HCT116 (cell line): ENCODE measurements around the gene NEUROD6. TPM values are rescaled to one million over a fixed set of nuclear protein-coding genes. Genes with fewer than 3 reads are reported as not detected.

Source experiments
- ATAC-seq: fragments of 200-7000 bp; cut with Tn5 transposase; 2 replicates; pipeline ENCODE4 v1.9.1; 2020; ENCODE audit warnings: mild to moderate bottlenecking, moderate library complexity
- BruUV-seq: library from RNA; stranded (reverse); fragments of 400-500 nt; replicated peaks from 2 replicates; lab custom pipeline; 2021; lab: Mats Ljungman, UMichigan
- CTCF ChIA-PET: fragments of 300-600 bp; sonication (Branson Sonifier 250); formaldehyde crosslinking; loops from one replicate; lab custom pipeline; 2021; ENCODE audit warnings: antibody characterized with exemption; lab: Charles Lee
- POLR2A ChIA-PET: fragments of 300-600, 350-600 bp; sonication (Branson Sonifier 250); formaldehyde crosslinking; loops from one replicate; lab custom pipeline; 2021; ENCODE audit warnings: antibody characterized with exemption; lab: Charles Lee
- RAD21 ChIA-PET, 2 experiments: fragments of 300-600 bp; sonication (Branson Sonifier 250); formaldehyde crosslinking; loops; one replicate each; lab custom pipeline; 2023; ENCODE audit warnings: low total read pairs in 2 of 2; ENCODE audit not compliant: uncharacterized antibody in 2 of 2, unreplicated experiment in 2 of 2, low non-redundant PET in 1 of 2; lab: Charles Lee
- DNase-seq: peaks from one replicate; pipeline ENCODE4 v3.0.0-alpha.2; 2010; ENCODE audit warnings: low read depth, low spot score
- H2AFZ ChIP-seq: fragments of 200-600 bp; shearing (Covaris generic), sonication (generic); 2 replicates; pipeline ENCODE4 v1.6.1; 2017; ENCODE audit warnings: low read depth, mixed run types, mixed read lengths, antibody characterized with exemption, low read length; ENCODE audit not compliant: poor library complexity, severe bottlenecking
- H3K27ac ChIP-seq: 2 replicates; pipeline ENCODE4 v1.5.1; 2012; ENCODE audit warnings: low read depth, low read length
- H3K27me3 ChIP-seq: fragments of 200-600 bp; sonication (generic); 2 replicates; pipeline ENCODE4 v1.6.1; 2016; ENCODE audit warnings: mixed run types, low read length, mixed read lengths; ENCODE audit not compliant: insufficient read depth
- H3K36me3 ChIP-seq, 2 experiments: fragments of 200-500 bp in 1 of 2; fragments of 200-600 bp in 1 of 2; sonication (Bioruptor generic) in 1 of 2; sonication (generic) in 1 of 2; 2 replicates each; pipeline versions ENCODE4 v1.5.1 to v1.6.1; 2014 to 2016; ENCODE audit warnings: low read length in 2 of 2, inconsistent platforms in 1 of 2, mixed read lengths in 1 of 2, mixed run types in 1 of 2; ENCODE audit not compliant: insufficient read depth in 2 of 2, control insufficient read depth in 1 of 2
- H3K4me1 ChIP-seq, 2 experiments: fragments of 200-600 bp in 1 of 2; sonication (generic) in 1 of 2; 2 replicates each; pipeline versions ENCODE4 v1.5.1 to v1.6.1; 2012 to 2017; ENCODE audit warnings: low read length in 2 of 2, inconsistent platforms in 1 of 2, mild to moderate bottlenecking in 1 of 2, mixed read lengths in 1 of 2, mixed run types in 1 of 2, moderate library complexity in 1 of 2; ENCODE audit not compliant: insufficient read depth in 2 of 2, control insufficient read depth in 1 of 2
- H3K4me2 ChIP-seq: fragments of 200-600 bp; sonication (generic); 2 replicates; pipeline ENCODE4 v1.6.1; 2017; ENCODE audit warnings: mixed run types, low read length, mixed read lengths
- H3K4me3 ChIP-seq, 2 experiments: fragments of 200-600 bp in 1 of 2; sonication (generic) in 1 of 2; replicated peaks in 1 of 2; 2 replicates each; pipeline ENCODE4 v1.5.1; 2011 to 2016; ENCODE audit warnings: low read length in 2 of 2, control low read depth in 1 of 2, low read depth in 1 of 2, mild to moderate bottlenecking in 1 of 2, mixed read lengths in 1 of 2, mixed run types in 1 of 2
- H3K79me2 ChIP-seq: fragments of 200-600 bp; sonication (generic); 2 replicates; pipeline ENCODE4 v1.6.1; 2017; ENCODE audit warnings: mild to moderate bottlenecking, mixed run types, low read length, moderate library complexity, mixed read lengths; ENCODE audit not compliant: insufficient read depth
- H3K9ac ChIP-seq: fragments of 200-600 bp; sonication (generic); 2 replicates; pipeline ENCODE4 v1.6.1; 2016; ENCODE audit warnings: low read length, mixed read lengths
- H3K9me2 ChIP-seq: fragments of 200-600 bp; sonication (generic), shearing (Covaris generic); 2 replicates; pipeline ENCODE4 v1.6.1; 2017; ENCODE audit warnings: mixed run types, mild to moderate bottlenecking, moderate library complexity; ENCODE audit not compliant: insufficient read depth
- H3K9me3 ChIP-seq, 2 experiments: fragments of 200-500 bp in 1 of 2; fragments of 200-600 bp in 1 of 2; sonication (Bioruptor generic) in 1 of 2; sonication (generic) in 1 of 2; 2 replicates each; pipeline ENCODE4 v1.6.1; 2014 to 2017; ENCODE audit warnings: low read length in 2 of 2, mixed read lengths in 2 of 2, inconsistent platforms in 1 of 2, low read depth in 1 of 2, mild to moderate bottlenecking in 1 of 2, mixed run types in 1 of 2, moderate library complexity in 1 of 2; ENCODE audit not compliant: control insufficient read depth in 1 of 2, insufficient read depth in 1 of 2
- H4K20me1 ChIP-seq: fragments of 200-600 bp; sonication (generic), shearing (Covaris generic); 2 replicates; pipeline ENCODE4 v1.6.1; 2017; ENCODE audit warnings: mixed run types, mild to moderate bottlenecking, moderate library complexity; ENCODE audit not compliant: insufficient read depth
- CEBPB ChIP-seq: IDR thresholded peaks from 2 replicates; pipeline ENCODE4 v1.6.1; 2012; ENCODE audit warnings: low read depth
- EGR1 ChIP-seq: IDR thresholded peaks from 2 replicates; pipeline ENCODE4 v1.6.1; 2012; ENCODE audit warnings: low read depth
- ELF1 ChIP-seq: IDR thresholded peaks from 2 replicates; pipeline ENCODE4 v1.6.1; 2012; ENCODE audit warnings: low read depth, borderline replicate concordance
- EZH2 ChIP-seq: fragments of 200-600 bp; sonication (generic); IDR thresholded peaks from 2 replicates; pipeline ENCODE4 v1.6.1; 2017; ENCODE audit warnings: antibody characterized with exemption, mixed run types
- EZH2phosphoT487 ChIP-seq: fragments of 200-600 bp; IDR thresholded peaks from 2 replicates; pipeline ENCODE4 v1.6.1; 2018; ENCODE audit warnings: antibody characterized with exemption, borderline replicate concordance
- FOSL1 ChIP-seq: IDR thresholded peaks from 2 replicates; pipeline ENCODE4 v1.6.1; 2012; ENCODE audit warnings: low read depth
- RAD21 ChIP-seq: IDR thresholded peaks from 2 replicates; pipeline ENCODE4 v1.6.1; 2012; ENCODE audit warnings: low read depth, mild to moderate bottlenecking
- SIN3A ChIP-seq: IDR thresholded peaks from 2 replicates; pipeline ENCODE4 v1.6.1; 2012; ENCODE audit warnings: low read depth
- SP1 ChIP-seq: IDR thresholded peaks from 2 replicates; pipeline ENCODE4 v1.6.1; 2012; ENCODE audit warnings: low read depth
- SRF ChIP-seq: IDR thresholded peaks from 2 replicates; pipeline ENCODE4 v1.6.1; 2012; ENCODE audit warnings: low read depth
- TCF7L2 ChIP-seq: IDR thresholded peaks from 2 replicates; pipeline ENCODE4 v1.7.0; 2011; ENCODE audit warnings: borderline replicate concordance, inconsistent platforms; ENCODE audit not compliant: insufficient read depth, insufficient read length; ENCODE audit errors: extremely low read depth
- ZFX ChIP-seq: fragments of 450-650 bp; IDR thresholded peaks from 2 replicates; pipeline ENCODE4 v1.6.1; 2017
- ZNF274 ChIP-seq: fragments of 200-500 bp; sonication (Bioruptor generic); IDR thresholded peaks from 2 replicates; pipeline ENCODE4 v1.6.1; 2014; ENCODE audit warnings: mild to moderate bottlenecking, low read depth, low read length, inconsistent platforms
- intact Hi-C: fragments of 100-400 bp; cut with micrococcal nuclease; formaldehyde crosslinking; loops from 2 replicates; pipeline ENCODE4 v1.10.0; 2022
- total RNA-seq: library from RNA; stranded (reverse); gene quantifications from one replicate; pipeline ENCODE4 v1.2.1, GENCODE V29; 2021; ENCODE audit not compliant: unreplicated experiment
- TF ChIP-seq, protein P1 (sequence below): IDR thresholded peaks from 2 replicates; pipeline ENCODE4 v1.6.1; 2012; ENCODE audit warnings: low read depth
- TF ChIP-seq, protein P2 (sequence below), 3 experiments: fragments of 200-600 bp in 1 of 3; sonication (generic) in 1 of 3; IDR thresholded peaks in 2 of 3; conservative IDR thresholded peaks in 1 of 3; 2 replicates each; pipeline ENCODE4 v1.5.1; 2012 to 2017; ENCODE audit warnings: low read depth in 2 of 3, low read length in 2 of 3, antibody characterized with exemption in 1 of 3, borderline replicate concordance in 1 of 3, control low read depth in 1 of 3, mild to moderate bottlenecking in 1 of 3, mixed read lengths in 1 of 3, mixed run types in 1 of 3, moderate library complexity in 1 of 3; ENCODE audit not compliant: insufficient read depth in 1 of 3
- TF ChIP-seq, protein P3 (sequence below): IDR thresholded peaks from 2 replicates; pipeline ENCODE4 v1.6.1; 2011; ENCODE audit warnings: mild to moderate bottlenecking, low read length, moderate library complexity; ENCODE audit not compliant: insufficient replicate concordance; ENCODE audit errors: extremely low read depth

Gene NEUROD6
- total RNA-seq, 1 experiment from 2014 or later: not detected

- H3K9me3 ChIP-seq: no peaks in the 10 kb centered on the region
- DNase-seq (no peak), ATAC-seq (no peak)
- intact Hi-C loops: no loop called here
- H3K9ac ChIP-seq: no peak overlapping the region
- peaks cover 61% of the 10 kb centered on the region for H3K27me3 ChIP-seq
- H3K9me2 ChIP-seq: no peaks in the 10 kb centered on the region
- H3K4me1 ChIP-seq: no peaks in the 10 kb centered on the region
- H4K20me1 ChIP-seq: no peaks in the 10 kb centered on the region
- POLR2A ChIA-PET: no interaction called here
- no peak overlapping the region for H3K27ac ChIP-seq
- H3K4me3 ChIP-seq: no peak overlapping the region
- CTCF ChIA-PET: no interaction called here
- H2AFZ ChIP-seq: no peak overlapping the region
- no peak overlapping the region for H3K4me2 ChIP-seq
- TF ChIP-seq EZH2 (no peak), RAD21 (no peak), SIN3A (no peak), EZH2phosphoT487 (no peak), TCF7L2 (no peak), SRF (no peak), SP1 (no peak), ZFX (no peak), EGR1 (no peak), ZNF274 (no peak), CEBPB (no peak), FOSL1 (no peak), ELF1 (no peak)
- TF ChIP-seq, protein P1, sequence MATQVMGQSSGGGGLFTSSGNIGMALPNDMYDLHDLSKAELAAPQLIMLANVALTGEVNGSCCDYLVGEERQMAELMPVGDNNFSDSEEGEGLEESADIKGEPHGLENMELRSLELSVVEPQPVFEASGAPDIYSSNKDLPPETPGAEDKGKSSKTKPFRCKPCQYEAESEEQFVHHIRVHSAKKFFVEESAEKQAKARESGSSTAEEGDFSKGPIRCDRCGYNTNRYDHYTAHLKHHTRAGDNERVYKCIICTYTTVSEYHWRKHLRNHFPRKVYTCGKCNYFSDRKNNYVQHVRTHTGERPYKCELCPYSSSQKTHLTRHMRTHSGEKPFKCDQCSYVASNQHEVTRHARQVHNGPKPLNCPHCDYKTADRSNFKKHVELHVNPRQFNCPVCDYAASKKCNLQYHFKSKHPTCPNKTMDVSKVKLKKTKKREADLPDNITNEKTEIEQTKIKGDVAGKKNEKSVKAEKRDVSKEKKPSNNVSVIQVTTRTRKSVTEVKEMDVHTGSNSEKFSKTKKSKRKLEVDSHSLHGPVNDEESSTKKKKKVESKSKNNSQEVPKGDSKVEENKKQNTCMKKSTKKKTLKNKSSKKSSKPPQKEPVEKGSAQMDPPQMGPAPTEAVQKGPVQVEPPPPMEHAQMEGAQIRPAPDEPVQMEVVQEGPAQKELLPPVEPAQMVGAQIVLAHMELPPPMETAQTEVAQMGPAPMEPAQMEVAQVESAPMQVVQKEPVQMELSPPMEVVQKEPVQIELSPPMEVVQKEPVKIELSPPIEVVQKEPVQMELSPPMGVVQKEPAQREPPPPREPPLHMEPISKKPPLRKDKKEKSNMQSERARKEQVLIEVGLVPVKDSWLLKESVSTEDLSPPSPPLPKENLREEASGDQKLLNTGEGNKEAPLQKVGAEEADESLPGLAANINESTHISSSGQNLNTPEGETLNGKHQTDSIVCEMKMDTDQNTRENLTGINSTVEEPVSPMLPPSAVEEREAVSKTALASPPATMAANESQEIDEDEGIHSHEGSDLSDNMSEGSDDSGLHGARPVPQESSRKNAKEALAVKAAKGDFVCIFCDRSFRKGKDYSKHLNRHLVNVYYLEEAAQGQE: no peak
- TF ChIP-seq, protein P2, sequence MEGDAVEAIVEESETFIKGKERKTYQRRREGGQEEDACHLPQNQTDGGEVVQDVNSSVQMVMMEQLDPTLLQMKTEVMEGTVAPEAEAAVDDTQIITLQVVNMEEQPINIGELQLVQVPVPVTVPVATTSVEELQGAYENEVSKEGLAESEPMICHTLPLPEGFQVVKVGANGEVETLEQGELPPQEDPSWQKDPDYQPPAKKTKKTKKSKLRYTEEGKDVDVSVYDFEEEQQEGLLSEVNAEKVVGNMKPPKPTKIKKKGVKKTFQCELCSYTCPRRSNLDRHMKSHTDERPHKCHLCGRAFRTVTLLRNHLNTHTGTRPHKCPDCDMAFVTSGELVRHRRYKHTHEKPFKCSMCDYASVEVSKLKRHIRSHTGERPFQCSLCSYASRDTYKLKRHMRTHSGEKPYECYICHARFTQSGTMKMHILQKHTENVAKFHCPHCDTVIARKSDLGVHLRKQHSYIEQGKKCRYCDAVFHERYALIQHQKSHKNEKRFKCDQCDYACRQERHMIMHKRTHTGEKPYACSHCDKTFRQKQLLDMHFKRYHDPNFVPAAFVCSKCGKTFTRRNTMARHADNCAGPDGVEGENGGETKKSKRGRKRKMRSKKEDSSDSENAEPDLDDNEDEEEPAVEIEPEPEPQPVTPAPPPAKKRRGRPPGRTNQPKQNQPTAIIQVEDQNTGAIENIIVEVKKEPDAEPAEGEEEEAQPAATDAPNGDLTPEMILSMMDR (IDR thresholded peaks at IDR 0.05 in 2 of 3, conservative IDR thresholded peaks at IDR 0.05 in 1 of 3; ENCODE audit: borderline replicate concordance in 1 of 3, insufficient read depth in 1 of 3, low read depth in 2 of 3, low read length in 2 of 3): no peak
- TF ChIP-seq, protein P3, sequence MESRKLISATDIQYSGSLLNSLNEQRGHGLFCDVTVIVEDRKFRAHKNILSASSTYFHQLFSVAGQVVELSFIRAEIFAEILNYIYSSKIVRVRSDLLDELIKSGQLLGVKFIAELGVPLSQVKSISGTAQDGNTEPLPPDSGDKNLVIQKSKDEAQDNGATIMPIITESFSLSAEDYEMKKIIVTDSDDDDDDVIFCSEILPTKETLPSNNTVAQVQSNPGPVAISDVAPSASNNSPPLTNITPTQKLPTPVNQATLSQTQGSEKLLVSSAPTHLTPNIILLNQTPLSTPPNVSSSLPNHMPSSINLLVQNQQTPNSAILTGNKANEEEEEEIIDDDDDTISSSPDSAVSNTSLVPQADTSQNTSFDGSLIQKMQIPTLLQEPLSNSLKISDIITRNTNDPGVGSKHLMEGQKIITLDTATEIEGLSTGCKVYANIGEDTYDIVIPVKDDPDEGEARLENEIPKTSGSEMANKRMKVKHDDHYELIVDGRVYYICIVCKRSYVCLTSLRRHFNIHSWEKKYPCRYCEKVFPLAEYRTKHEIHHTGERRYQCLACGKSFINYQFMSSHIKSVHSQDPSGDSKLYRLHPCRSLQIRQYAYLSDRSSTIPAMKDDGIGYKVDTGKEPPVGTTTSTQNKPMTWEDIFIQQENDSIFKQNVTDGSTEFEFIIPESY: no peak
- RAD21 ChIA-PET: no interaction called here
- no peaks in the 10 kb centered on the region for H3K79me2 ChIP-seq
- H3K36me3 ChIP-seq: no peaks in the 10 kb centered on the region
- BruUV-seq: no TSS peak
Observed at GRCh38 chr7:31368620-31369019, 28.1 kb upstream of the NEUROD6 start.
